Eye (tissue), 1 donor: ENCODE data around the gene OTOG.

Experiments used
- DNase-seq: peaks from one replicate; pipeline ENCODE4 v3.0.0-alpha.2; 2015

Gene OTOG

DNA sequence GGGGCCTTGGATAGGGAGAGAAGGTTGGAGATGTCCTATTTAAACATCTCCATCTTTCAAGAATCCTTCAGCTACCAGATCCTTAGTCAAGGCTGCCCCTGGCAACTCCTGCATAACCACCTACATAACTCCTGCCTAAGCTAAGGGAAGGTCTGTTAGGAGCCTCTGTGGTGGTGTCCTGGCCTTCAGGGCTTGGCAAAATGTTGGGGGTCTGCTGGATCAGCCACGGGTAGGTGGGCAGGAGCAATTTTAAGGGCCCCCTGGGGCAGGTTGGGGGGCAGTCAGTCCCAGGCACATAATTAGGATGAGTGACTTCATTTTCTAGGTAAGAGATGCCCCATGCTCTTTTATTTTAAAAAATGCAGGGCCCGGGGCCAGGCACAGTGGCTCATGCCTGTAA is 28.7 kb upstream of the OTOG start:
- no peak for DNase-seq

DNA sequence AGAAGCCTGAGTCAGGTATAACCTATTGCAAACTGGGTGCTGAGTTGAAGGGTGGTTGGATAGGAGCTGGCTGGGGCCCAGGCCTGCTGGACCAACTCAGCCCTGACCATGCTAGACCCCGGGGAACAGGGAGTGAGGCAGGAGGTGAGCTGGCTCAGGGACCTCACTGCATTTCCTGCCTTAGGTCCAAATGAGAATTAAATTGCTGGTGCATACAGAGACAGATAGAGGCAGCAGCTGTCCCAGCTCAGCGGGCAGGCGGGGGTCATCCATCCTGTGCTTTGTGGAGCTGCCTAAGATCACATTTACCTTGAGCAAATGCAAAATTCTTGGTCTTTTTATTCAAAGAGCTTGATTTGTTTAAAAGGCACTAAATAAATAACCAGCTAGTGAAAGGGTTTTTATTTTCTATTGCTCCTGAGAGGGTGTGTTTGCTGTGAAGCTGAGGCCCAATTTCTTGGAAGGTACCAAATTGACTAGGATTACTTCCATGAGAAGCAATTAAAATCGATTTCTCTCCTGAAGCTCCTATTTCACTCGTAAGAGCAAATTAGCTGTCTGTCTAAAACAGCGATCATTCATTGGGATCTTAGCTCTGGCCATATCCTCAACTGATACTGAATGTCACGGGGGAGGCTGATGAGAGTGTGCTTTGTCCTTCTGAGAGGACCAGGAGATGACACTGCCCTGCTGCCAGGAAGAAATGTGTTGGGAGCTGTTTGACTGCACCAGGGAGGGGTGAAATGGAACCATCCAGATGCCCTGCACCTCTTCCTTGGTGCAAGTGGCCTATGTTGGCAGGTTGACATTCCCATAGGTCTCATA is 27.8 kb upstream of the OTOG start:
- no peak for DNase-seq

DNA sequence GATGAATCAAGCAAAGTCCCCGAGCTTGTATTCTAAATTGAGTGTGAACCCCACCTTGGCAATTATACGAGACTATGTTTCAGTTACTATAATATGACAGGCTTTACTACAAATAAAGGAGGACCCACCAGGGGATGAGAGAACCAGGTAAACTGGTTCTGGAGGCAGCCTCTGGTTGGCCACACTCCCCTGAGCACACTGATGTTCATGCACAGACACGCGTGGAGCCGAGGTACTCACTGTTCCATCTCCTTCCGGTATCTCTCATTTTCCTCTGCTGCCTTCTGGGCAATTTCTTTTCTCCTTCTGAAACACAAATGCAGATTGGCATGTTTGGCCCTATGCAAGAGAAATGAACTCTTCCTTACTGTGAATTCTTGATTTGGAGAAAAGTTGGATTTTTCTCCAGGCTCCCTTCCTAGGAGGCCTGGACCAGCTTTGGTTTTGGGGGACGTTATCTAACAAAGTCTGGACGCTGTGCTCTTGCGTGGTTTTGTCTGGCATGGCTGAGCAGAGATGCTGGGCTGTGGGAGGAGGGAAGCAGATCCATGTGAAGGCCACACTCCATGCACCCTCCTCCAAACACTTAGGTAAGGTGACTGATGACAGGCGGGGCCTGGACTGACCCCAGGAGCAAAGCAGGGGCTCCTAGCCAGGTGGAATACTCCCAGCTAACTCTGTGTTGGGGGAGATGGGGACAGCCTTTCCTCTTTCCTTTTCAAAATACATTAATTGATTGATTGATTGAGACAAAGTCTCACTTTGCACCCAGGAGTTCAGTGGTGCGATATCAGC is 25.8 kb upstream of the OTOG start:
- DNase-seq: no peak

DNA sequence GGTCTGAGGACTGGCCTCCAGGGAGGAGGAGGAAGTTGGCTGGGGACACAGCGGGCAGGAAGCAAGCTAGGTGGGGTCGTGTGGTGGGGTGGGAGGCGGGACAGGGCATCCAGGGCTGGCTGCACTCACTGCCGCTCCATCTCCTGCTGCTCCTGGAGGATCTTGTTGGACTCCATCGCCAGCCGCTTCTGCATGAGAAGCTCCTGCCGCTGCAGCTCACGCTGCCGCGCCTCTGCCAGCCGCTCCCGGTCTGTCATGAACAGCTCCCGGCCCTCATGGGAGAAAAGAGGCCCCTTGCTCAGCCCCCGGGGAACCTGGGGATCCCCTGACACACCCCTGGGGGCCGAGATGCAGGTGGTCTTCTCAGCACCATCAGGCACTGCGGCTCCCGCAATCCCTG is 24.4 kb upstream of the OTOG start:
- DNase-seq: no peak

DNA sequence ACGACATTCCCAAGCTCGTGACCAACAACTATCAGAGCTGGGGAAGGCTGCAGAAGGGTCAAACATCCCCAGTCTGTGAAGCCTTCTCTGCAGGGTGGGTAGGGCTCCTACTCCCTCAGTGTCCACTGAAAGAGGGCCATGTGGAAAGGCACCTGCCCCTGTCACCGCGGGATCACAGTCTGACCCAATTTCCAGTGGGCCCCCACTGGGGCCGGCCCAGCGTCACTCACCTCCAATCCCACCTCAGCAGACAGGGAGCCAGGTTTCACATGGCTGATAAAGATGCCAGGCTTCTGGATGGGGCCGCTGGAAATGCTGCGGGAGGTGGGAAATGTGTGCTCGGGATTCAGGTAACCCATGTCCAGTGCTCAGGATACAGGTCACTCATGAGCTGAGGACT is 22.8 kb upstream of the OTOG start:
- DNase-seq: no peak

DNA sequence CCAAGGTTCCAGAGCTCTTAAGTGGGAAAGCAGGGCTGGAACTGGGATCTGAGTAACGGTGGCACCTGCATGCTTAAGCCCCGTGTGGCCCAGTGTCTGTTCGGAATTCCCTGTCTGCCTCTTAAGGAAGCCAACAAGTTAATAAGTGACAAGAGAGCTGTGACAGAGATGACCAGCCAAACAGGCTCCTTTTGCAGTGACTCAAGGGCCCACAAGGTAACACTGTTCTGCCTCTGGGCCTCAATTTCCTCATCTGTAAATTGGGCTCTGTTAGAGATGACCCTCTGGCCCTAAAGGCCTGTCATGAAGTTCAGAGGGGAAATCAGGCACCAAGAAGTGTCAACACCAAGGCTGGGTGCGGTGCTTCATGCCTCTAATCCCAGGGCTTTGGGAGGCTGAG is 21.5 kb upstream of the OTOG start:
- DNase-seq: no peak

DNA sequence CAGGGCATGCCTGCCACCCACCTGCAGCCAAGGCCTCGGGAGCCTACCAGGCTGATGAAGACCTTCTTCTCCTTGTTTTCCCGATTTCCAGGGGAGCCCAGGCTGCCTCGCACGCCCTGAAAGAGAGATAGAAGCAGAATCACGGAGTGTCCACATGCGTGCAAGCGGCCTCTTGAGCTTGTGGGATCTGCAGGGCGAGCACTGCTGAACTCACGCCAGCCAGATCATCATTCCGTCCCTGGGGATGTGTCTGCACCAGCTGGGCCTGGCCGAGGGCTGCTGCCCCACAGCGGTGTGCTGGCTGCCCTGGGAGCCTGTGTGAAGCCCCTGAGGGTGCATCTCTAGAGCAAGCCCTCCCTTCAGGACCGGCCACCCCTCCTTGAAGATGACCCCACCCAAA is 20.7 kb upstream of the OTOG start:
- DNase-seq: no peak

DNA sequence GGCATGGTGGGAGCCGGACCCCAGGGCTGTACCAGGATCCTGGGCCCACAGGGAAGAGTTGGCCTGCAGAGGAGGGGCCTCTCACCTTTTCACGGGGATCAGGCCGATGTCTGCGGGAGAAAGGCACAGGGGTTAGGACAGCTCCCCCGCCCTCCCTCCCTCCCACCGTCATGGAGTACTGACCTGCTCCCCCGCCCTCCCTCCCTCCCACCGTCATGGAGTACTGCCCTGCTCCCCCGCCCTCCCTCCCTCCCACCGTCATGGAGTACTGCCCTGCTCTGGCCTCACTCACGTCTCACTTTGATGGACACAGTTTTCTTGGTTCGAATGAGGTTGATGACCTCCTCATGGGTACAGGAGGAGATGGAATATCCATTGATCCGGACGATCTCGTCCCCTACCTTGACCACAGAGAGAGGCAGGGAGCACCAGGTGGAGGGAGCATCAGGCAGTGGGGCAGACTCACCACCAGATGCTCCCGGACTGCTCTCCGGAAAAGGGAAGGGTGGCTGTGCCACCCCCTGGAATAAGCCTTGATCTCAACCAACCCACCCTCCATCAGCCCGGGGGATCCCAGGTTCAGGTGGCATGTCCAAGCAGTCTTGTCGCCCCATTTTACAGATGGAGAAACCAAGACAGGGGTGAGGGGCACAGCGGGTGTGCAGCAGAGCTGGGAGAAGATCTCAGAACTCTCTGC is 20.0 kb upstream of the OTOG start:
- no peak for DNase-seq

DNA sequence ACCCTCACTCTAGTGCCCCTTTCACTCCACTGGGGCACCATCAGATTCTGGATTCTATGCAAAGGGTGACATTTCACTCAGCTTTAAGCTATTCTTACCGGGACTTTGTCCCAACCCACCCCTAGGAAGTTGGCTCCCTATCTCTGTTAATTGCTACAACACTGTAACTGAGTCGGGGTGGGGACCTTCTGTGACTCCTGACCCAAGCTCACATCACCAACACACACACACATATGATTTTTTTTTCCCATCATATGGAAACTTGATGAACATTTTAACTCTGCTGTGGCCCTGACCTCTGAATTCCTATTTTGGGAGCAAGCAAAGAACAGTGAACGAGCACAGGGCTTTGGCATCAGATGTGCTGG is 19.4 kb upstream of the OTOG start:
- no peak for DNase-seq

DNA sequence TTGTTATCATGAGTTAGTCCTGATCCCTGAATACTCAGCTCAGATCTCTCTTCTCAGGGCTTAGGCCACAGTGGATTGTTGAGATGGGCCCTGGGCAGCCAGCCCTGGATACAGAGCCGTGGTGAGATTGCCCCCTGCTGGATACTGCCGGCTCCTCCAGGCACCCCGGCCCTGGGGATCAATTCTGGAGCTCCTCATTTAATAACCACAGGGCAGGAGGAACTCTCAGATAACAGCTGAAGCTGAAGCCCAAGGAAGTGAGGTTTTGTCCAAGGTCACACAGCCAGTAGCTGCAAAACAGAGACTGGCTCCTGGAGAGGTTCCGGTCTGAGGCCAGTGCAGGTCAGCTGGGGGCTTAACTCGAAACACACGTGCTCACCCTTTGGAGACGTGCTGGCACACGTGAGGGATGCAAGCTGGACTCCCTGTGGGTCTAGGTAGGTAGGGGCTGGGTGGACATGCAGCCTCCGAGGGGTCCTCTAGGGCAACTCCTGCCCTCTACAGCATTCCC is 18.8 kb upstream of the OTOG start:
- DNase-seq: peak; percentile 83

DNA sequence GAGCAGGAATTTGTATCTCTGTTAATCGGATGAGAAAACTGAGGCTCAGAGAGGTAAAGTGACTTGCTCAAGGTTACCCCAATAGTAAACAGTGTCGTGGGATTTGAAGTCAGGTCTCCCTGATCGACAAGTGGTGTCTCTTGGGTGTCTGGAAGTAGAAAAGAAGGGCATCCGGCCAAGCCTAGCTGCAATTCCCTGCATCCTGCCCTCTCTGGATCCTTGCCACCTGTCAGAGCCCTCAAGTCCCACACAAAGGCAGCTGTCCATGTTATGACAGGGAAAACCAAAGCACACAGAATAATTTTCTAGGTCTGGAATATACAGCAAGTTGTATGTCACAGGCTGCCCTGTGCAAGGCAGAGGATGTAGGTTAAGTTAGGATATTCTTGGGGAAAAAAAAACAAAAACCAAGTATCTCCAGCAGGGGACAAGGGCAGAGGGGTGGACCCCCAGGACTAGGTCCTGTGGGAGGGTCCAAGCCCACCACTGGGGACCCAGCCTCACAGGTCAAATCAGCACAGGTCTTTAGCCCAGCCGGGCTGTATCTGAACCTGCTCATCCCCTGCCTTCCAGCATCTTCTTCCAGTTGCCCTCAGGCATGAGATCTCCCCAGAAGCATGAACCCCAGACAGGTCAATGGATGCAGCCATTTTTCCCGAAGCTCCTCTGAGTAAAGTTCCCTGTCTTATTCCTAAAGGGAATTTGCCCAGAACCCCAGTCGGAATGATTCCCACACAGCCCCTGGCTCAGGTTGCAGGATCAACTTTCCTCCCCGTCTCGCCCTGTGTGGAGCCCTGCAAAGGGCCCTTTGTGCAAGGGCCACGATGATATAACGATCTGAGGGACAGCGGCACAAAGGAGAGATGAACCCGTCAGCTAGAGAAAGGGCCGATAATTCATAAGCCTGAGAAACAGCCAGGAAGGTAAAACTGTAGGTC is 17.9 kb upstream of the OTOG start:
- DNase-seq: peak; percentile 54

DNA sequence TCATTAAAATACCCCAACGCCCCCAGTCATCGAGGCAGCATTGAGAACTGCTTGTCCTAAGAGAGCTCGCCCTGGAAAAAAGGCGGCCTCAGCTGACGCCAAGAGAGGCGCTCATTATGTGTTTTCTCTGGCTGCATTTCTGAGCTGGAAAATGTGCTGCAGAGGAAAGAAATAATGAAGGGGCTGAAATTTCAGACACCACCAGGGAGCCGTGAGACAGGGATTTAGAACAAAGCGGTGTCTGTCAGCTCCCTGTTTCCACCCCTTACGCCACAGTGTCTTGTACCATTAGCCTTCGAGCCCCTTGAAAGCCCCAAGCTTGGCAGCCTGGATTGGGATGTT is 17.2 kb upstream of the OTOG start:
- DNase-seq: peak; percentile 87

DNA sequence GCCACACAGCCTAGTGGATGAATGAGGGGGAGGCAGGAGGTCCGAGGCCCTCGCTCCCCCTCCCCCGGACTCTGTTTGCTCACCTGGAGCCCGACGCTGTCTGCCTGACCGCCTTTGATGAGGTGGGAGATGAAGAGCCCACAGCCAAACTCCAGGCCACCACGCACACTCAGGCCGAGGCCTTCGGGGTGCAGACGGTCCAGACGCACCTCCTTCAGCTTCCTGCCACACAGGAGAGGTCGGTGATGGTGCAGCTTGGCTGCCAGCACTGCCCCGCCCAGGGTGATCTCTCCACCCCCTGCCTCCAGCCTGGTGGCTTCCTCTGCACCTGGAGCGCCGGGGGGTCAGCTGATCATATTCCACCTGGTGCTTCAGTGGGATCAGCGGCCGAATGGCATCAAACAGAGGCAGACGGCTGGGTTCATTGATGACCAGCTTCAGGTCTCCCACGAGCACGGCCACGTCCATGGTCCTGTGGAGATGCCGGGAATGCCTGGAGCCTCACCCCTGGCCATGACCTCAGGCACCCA is 15.9 kb upstream of the OTOG start:
- DNase-seq: no peak

DNA sequence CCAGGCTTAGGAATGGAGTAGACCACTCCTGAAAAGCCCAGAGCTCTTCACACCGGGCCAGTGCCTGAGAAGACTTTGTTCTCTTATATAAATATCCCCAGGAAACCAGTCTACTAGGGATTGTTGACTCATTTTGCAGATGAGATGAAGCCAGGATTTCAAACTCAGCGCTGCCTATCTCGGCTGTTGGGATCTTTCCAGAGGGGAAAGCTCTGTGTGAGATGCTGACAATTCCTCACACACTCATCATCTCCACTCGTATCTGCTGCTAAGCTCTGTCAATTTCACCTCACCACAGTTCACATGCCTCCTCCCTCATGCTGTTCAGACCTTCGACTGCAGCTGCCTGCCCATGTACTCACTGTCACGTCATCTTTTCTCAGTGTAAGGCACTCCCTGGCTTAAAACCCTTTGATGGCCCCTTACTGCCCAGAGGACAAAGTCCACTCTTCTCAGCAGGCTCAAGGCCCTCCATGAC is 15.4 kb upstream of the OTOG start:
- no peak for DNase-seq

DNA sequence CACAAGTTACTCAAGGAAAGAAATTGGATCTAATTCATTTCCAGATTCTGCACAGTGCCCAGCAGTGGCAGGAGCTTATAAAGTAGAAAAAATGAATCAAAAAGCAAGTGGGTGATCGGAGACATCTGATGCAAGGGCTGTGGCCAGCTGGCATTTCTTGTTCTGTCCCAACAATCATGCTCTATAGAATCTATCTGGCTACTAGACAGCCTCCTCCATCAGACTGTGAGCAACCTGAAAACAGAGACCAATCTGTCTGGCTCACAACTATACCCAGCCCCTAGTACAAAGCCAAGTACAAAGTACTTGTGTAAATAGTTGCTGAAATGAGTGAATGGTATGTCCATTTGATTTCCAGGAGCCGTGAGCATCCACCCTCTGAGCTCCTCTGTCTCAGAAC is 14.3 kb upstream of the OTOG start:
- no peak for DNase-seq

DNA sequence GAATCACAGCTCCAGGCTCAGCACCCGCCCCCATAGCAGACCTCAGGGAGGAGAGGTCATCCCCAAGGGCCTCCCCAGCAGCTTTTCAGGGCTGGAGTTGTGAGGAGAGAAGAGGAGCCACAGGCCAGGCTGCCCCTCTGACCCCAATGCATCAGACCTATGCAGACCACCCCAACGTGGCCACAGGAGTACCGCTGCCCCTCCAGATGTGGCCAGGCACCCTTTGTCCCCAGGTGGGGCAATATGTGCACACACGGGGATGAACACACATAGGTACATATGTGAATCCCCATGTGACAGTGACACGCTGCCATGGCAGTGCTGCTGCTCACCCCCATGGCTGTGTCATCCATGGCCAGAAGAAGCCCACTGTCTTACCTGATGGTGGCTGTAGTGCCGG is 13.7 kb upstream of the OTOG start:
- DNase-seq: no peak

DNA sequence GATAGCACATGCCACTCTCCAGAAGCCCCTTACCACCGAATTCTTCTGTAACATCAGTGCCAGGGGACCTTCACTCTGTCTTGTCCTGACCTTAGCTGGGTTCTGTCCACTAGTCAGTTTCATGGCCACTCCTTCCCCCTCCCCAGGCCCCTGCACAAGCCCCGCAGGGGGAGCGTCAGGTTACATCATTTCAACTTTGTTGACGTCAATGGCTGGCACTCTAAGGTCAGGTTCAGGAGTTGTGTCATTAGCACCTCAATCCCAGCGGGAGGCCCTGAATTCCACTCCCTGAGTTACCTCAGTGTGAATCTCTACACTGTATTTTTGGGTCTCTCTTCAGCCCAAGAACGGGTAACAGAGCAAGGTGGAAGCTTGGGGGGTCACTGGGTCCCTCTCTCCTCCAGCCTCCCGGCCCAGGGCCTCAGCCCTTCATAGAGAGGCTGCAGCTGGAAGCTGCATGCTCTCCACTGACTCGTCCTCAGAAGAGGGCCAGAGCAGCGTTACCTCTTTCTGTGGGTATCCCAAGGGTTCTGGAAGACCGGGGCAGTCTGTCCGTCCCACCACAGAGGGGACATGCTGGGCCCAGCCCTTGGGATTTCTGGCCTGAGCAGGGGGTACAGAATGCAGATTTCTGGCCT is 13.2 kb upstream of the OTOG start:
- no peak for DNase-seq

DNA sequence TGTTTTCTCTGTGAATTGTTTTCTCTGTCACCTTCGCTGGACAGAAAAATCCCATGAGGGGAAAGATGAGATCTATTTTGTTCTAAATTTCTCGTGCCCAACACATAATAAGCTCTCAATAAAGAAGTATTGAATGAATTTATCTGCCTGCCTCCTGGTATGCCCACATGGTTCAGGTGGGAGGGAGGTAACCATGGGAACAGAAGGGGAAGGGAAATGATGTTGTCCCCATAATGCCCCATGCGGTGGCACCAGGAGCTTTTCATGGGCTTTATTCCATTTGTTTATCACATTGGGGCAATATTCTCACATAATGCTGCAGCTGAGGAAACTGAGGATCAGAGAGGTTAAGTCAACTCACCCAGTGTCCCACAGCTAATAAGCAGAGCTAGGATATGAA is 11.6 kb upstream of the OTOG start:
- DNase-seq: no peak

DNA sequence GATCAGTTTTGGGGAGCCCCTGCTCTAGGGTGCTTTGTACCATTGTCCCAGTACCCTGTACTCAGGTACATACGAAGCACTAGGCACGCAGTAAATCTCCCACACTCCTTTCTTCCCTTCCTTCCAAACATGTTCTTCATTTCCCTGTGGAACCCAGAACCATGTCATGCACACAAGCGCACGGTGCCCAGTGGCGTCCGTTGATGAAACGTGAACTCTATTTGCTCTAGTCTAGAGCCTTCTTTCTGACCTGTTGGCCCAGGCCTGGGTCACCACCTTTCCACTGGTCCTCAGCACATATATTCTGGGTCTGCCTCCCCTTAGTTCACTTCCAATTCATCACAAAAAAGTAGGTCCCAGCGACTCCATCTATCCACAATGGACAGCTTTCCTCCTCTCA is 9.8 kb upstream of the OTOG start:
- no peak for DNase-seq

DNA sequence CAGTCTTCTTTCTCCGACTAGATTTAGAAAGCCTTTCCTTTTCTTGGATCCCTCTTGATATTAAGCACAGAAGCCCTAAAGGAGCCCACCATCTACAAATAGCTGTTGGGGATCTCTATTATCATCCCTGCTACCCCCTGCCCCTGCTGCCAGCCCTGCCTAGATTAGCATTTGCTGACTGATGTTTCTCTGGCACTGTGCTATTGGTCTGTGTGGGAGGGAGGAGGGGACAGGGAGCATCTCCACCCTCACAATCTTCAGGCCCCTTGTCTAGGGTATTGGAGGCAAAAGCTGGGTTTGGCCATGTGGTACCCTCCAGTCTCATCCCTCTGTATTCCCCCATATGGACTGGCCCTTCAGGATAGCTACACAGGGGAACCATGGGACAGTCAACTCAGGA is 9.0 kb upstream of the OTOG start:
- DNase-seq: no peak

DNA sequence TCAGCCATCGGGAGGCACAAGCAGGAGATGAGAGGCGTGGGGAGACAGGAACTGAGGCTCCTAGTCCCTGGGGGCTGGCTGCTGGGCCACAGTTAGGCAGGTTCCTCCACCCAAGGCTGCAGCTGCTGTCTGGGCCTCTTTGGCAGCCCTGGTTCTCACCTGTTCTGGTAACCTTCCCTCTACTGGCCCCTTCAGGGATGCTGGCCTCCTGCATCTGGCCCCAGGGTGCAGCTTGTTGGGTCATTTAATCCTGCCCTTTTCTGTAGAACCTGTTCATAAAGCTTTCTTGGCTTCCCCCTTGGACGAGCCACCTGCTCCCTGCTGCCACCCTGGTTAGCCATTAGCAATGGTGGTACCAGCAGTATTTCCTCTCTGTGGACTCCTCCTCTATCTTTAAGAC is 8.3 kb upstream of the OTOG start:
- DNase-seq: no peak

DNA sequence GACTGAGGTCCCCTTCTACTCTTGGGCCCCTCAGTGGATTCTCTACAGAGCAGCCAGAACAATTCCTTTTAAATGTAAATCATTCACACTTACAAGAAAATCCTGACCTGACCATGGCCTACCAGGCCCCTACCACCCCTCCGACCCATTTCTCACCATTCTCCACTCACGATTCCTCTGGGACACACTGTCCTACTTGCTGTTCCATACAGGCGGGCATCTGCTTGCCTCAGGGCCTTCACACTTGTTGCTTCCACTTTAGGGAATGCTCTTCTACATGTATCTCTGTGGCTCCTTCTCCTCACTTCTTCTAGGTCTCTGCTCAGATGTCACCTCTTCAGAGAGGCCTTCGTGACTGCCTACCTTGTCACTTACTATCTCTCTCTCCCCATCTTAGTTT is 6.3 kb upstream of the OTOG start:
- no peak for DNase-seq
